ELR (cell line): ENCODE data around the gene BABAM2.
"Not testable (repeated sequence)": the region's sequence is repeated elsewhere in the genome, so short reads cannot be mapped to it uniquely, and the experiment has no call there.

Experiments
- DNase-seq: peaks from one replicate; pipeline ENCODE4 v3.0.0-alpha.2; 2015; ENCODE audit warnings: low read depth

Gene BABAM2

GRCh38 chr2:28255231-28255630 is 364.7 kb downstream of the BABAM2 start:
- DNase-seq: not testable (repeated sequence)

GRCh38 chr2:28257182-28257581 is 366.7 kb downstream of the BABAM2 start:
- DNase-seq: no peak

- not testable (repeated sequence) for DNase-seq
Observed at GRCh38 chr2:28259226-28259625, 368.7 kb downstream of the BABAM2 start.

GRCh38 chr2:28263690-28264089 is 373.2 kb downstream of the BABAM2 start:
- no peak for DNase-seq

- DNase-seq: no peak
Observed at GRCh38 chr2:28267282-28267681, 376.8 kb downstream of the BABAM2 start.

GRCh38 chr2:28268386-28268785 is 377.9 kb downstream of the BABAM2 start:
- no peak for DNase-seq

- peak; percentile 71 for DNase-seq
Observed at GRCh38 chr2:28269019-28269784, 378.7 kb downstream of the BABAM2 start.

GRCh38 chr2:28270456-28271152 is 380.1 kb downstream of the BABAM2 start:
- peak; percentile 36 for DNase-seq

GRCh38 chr2:28271231-28271918 is 380.8 kb downstream of the BABAM2 start:
- no peak for DNase-seq

GRCh38 chr2:28271919-28272250 is 381.4 kb downstream of the BABAM2 start:
- no peak for DNase-seq

- DNase-seq: no peak
Observed at GRCh38 chr2:28273751-28274150, 383.2 kb downstream of the BABAM2 start.

- DNase-seq: peak; percentile 97
Observed at GRCh38 chr2:28274911-28275685, 384.6 kb downstream of the BABAM2 start.

GRCh38 chr2:28276076-28276618 is 385.6 kb downstream of the BABAM2 start:
- DNase-seq: peak; percentile 99

GRCh38 chr2:28276807-28277206 is 386.3 kb downstream of the BABAM2 start:
- peak; percentile 42 for DNase-seq

- no peak for DNase-seq
Observed at GRCh38 chr2:28277466-28277865, 386.9 kb downstream of the BABAM2 start.

GRCh38 chr2:28279371-28279770 is 388.8 kb downstream of the BABAM2 start:
- DNase-seq: no peak

- DNase-seq: no peak
Observed at GRCh38 chr2:28280619-28281018, 390.1 kb downstream of the BABAM2 start.

- no peak for DNase-seq
Observed at GRCh38 chr2:28281739-28282138, 391.2 kb downstream of the BABAM2 start.

GRCh38 chr2:28282248-28282647 is 391.7 kb downstream of the BABAM2 start:
- no peak for DNase-seq

- no peak for DNase-seq
Observed at GRCh38 chr2:28282861-28283646, 392.5 kb downstream of the BABAM2 start.

GRCh38 chr2:28283861-28284260 is 393.3 kb downstream of the BABAM2 start:
- DNase-seq: no peak
